LNCaP clone FGC (cell line): Measurements from ENCODE around the gene PTPRM.

Source experiments
- DNase-seq: peaks from one replicate; pipeline ENCODE4 v3.0.0-alpha.2; 2011; ENCODE audit warnings: low read depth
- H3K4me3 ChIP-seq: 2 replicates; pipeline ENCODE4 v1.5.1; 2011; ENCODE audit warnings: mild to moderate bottlenecking, low read depth, low read length, control low read depth
- CTCF ChIP-seq: IDR thresholded peaks from 2 replicates; pipeline ENCODE4 v1.5.1; 2012; ENCODE audit warnings: mild to moderate bottlenecking; ENCODE audit not compliant: control insufficient read depth, insufficient read depth; ENCODE audit errors: extremely low read depth

Gene PTPRM

GRCh38 chr18:8235894-8236293, 668.8 kb downstream of the PTPRM start:
- DNase-seq: no peak
- TF ChIP-seq CTCF: no peak
- H3K4me3 ChIP-seq: no peak overlapping the region

GRCh38 chr18:8238507-8238906, 671.4 kb downstream of the PTPRM start:
- no peak overlapping the region for H3K4me3 ChIP-seq
- TF ChIP-seq CTCF: no peak
- DNase-seq: no peak

- no peak for TF ChIP-seq CTCF
- H3K4me3 ChIP-seq: no peak overlapping the region
- DNase-seq: no peak
Measured at GRCh38 chr18:8241731-8242130, 674.6 kb downstream of the PTPRM start.

GRCh38 chr18:8242151-8242696, 675.1 kb downstream of the PTPRM start:
- H3K4me3 ChIP-seq: no peak overlapping the region
- no peak for DNase-seq
- no peak for TF ChIP-seq CTCF

GRCh38 chr18:8247700-8248099, 680.6 kb downstream of the PTPRM start:
- H3K4me3 ChIP-seq: no peak overlapping the region
- no peak for DNase-seq
- no peak for TF ChIP-seq CTCF

GRCh38 chr18:8248576-8248975, 681.5 kb downstream of the PTPRM start:
- DNase-seq: no peak
- H3K4me3 ChIP-seq: no peak overlapping the region
- no peak for TF ChIP-seq CTCF

GRCh38 chr18:8249811-8250210, 682.7 kb downstream of the PTPRM start:
- TF ChIP-seq CTCF: no peak
- no peak overlapping the region for H3K4me3 ChIP-seq
- no peak for DNase-seq
